NCI-H1694 treated with DMSO at 0.1 percent for 48 hours (cell line): ENCODE data around the gene RPS26.

ENCODE experiments used
- DNase-seq: peaks from one replicate; lab custom pipeline; 2025; lab: John Stamatoyannopoulos, UW

RPS26 gene

GRCh38 chr12:56078931-56079722 is 37.4 kb downstream of the RPS26 start:
- DNase-seq: peak; percentile 44

- DNase-seq: peak; percentile 24
Observed at GRCh38 chr12:56079723-56080555, 38.2 kb downstream of the RPS26 start, which contains the start of gene ERBB3. ERBB3 (plus strand) TSS chr12:56080165; CDS start chr12:56080301, 136 bp downstream.

GRCh38 chr12:56080556-56081138 is 38.9 kb downstream of the RPS26 start:
- DNase-seq: no peak

- DNase-seq: no peak
Observed at GRCh38 chr12:56081393-56082347, 40.0 kb downstream of the RPS26 start.

GRCh38 chr12:56082382-56082781 is 40.7 kb downstream of the RPS26 start:
- DNase-seq: no peak

- DNase-seq: no peak
Observed at GRCh38 chr12:56082967-56083366, 41.2 kb downstream of the RPS26 start.

GRCh38 chr12:56084958-56085543 is 43.3 kb downstream of the RPS26 start:
- DNase-seq: no peak

GRCh38 chr12:56086096-56086495 is 44.4 kb downstream of the RPS26 start:
- DNase-seq: no peak

GRCh38 chr12:56086608-56087007 is 44.9 kb downstream of the RPS26 start:
- DNase-seq: no peak

GRCh38 chr12:56087220-56087619 is 45.5 kb downstream of the RPS26 start:
- DNase-seq: no peak
